Endothelial cell of umbilical vein (primary cell): ENCODE measurements around the gene EMID1.

Experiments
- EZH2 ChIP-seq: IDR thresholded peaks from 2 replicates; pipeline ENCODE4 v1.6.1; 2012; ENCODE audit warnings: borderline replicate concordance, low read depth, mild to moderate bottlenecking, moderate library complexity, low read length, inconsistent platforms; ENCODE audit not compliant: severe bottlenecking
- FOS ChIP-seq: IDR thresholded peaks from 2 replicates; pipeline ENCODE4 v1.6.1; 2011; ENCODE audit warnings: mild to moderate bottlenecking, low read length, moderate library complexity, borderline replicate concordance; ENCODE audit not compliant: insufficient read depth
- POLR2A ChIP-seq: IDR thresholded peaks from 2 replicates; pipeline ENCODE4 v1.6.1; 2012; ENCODE audit warnings: low read depth, mild to moderate bottlenecking, control low read depth, low read length
- POLR2AphosphoS5 ChIP-seq: IDR thresholded peaks from 2 replicates; pipeline ENCODE4 v1.6.1; 2012; ENCODE audit warnings: low read depth, mild to moderate bottlenecking, control low read depth, low read length, moderate library complexity; ENCODE audit not compliant: insufficient read depth
- TF ChIP-seq, protein P1 (sequence below), 2 donors: IDR thresholded peaks; 1 replicate in 1 of 2; 2 replicates in 1 of 2; pipeline ENCODE4 v1.5.1; 2011; ENCODE audit warnings: low read length in 2 of 2, mild to moderate bottlenecking in 2 of 2, moderate library complexity in 2 of 2, control low read depth in 1 of 2, inconsistent platforms in 1 of 2, low read depth in 1 of 2; ENCODE audit not compliant: insufficient read depth in 1 of 2; ENCODE audit errors: extremely low read depth in 1 of 2
- TF ChIP-seq, protein P2 (sequence below): IDR thresholded peaks from 2 replicates; pipeline ENCODE4 v1.6.1; 2011; ENCODE audit not compliant: insufficient read depth, insufficient read length

DNA sequence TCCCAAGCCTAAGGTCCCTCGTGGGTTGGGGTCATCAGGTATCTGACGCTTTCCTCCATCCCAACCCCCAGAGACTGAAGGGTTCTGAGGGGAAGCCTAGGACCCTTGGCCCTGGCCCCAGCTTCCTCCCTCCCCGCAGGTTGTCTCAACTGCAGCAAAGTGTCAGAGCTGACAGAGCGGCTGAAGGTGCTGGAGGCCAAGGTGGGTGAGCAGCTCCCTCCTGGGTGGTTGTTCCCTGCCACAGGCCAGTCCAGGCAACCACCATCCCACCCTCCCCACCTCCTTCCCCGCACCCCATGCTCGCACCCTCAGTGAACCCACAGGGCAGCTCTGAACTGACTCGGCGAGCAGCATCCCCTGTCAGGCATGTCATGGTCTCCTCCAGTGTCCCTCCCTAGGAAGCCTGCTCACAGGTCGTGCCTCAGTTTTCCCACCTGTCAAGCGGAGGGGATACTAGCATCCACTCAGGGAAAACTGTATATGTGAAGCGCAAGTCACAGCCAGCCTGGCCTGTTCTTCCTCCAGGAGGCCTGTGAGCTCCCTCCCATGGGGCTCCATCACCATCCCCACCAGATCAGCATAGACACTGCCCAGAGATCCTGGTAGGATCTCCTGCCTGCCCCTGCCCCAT, 20.8 kb downstream of the EMID1 start:
- TF ChIP-seq POLR2A = no peak
- TF ChIP-seq, protein P1, sequence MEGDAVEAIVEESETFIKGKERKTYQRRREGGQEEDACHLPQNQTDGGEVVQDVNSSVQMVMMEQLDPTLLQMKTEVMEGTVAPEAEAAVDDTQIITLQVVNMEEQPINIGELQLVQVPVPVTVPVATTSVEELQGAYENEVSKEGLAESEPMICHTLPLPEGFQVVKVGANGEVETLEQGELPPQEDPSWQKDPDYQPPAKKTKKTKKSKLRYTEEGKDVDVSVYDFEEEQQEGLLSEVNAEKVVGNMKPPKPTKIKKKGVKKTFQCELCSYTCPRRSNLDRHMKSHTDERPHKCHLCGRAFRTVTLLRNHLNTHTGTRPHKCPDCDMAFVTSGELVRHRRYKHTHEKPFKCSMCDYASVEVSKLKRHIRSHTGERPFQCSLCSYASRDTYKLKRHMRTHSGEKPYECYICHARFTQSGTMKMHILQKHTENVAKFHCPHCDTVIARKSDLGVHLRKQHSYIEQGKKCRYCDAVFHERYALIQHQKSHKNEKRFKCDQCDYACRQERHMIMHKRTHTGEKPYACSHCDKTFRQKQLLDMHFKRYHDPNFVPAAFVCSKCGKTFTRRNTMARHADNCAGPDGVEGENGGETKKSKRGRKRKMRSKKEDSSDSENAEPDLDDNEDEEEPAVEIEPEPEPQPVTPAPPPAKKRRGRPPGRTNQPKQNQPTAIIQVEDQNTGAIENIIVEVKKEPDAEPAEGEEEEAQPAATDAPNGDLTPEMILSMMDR (IDR thresholded peaks at IDR 0.05; ENCODE audit: extremely low read depth in 1 of 2, insufficient read depth in 1 of 2, low read depth in 1 of 2, low read length in 2 of 2) = no peak
- no peak for TF ChIP-seq EZH2
- no peak for TF ChIP-seq POLR2AphosphoS5
- TF ChIP-seq, protein P2, sequence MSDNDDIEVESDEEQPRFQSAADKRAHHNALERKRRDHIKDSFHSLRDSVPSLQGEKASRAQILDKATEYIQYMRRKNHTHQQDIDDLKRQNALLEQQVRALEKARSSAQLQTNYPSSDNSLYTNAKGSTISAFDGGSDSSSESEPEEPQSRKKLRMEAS = no peak
- TF ChIP-seq FOS = no peak
